Measurements from ENCODE around the gene LPA.

DNA sequence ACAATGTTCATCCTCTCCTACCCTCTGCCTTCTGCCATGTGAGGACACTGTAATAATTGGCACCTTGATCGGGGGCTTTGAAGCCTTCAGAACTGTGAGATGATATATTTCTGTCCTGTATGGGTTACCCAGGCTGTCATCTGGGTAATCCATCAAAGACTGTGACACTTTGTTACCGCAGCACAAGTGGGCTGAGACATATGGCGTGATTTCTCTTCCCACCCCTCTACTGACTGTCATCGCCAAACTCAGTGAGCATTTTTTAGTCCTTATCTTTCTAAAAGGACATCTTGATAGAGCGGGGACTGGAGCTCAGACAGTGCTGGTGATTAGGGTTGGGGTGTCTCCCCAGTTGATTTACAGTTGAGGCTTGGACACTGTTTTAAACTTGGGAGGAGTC, 27.5 kb upstream of the LPA start:
- no peak for TF ChIP-seq POLR2A (IDR thresholded peaks at IDR 0.05; ENCODE audit: low read length)
- no peak for TF ChIP-seq GATA1 (IDR thresholded peaks at IDR 0.05; ENCODE audit: low read depth, low read length)
